Astrocyte (in vitro differentiated cells and primary cell): ENCODE measurements around the gene CHFR. TPM values are rescaled to one million over a fixed set of nuclear protein-coding genes. Genes with fewer than 3 reads are reported as not detected.

ENCODE experiments used
- DNase-seq: peaks from one replicate; pipeline ENCODE4 v3.0.0-alpha.2; 2010; ENCODE audit warnings: low read depth
- FAIRE-seq: peaks from 2 replicates; lab custom pipeline; 2011; peaks lifted over from hg19 to GRCh38; lab: Jason Lieb, UNC
- H2AFZ ChIP-seq: 2 replicates; pipeline ENCODE4 v1.6.0; 2012; ENCODE audit warnings: low read depth, low read length, inconsistent platforms
- H3K27ac ChIP-seq: 2 replicates; pipeline ENCODE4 v1.5.1; 2011; ENCODE audit warnings: low read depth, low read length, inconsistent platforms
- H3K27me3 ChIP-seq: 2 replicates; pipeline ENCODE4 v1.6.0; 2011; ENCODE audit warnings: low read length, inconsistent platforms; ENCODE audit not compliant: insufficient read depth
- H3K36me3 ChIP-seq: 2 replicates; pipeline ENCODE4 v1.5.1; 2011; ENCODE audit warnings: low read length, inconsistent platforms; ENCODE audit not compliant: insufficient read depth
- H3K4me1 ChIP-seq: 2 replicates; pipeline ENCODE4 v1.5.1; 2011; ENCODE audit warnings: low read length, inconsistent platforms; ENCODE audit not compliant: insufficient read depth
- H3K4me2 ChIP-seq: 2 replicates; pipeline ENCODE4 v1.6.0; 2012; ENCODE audit warnings: low read length, inconsistent platforms
- H3K4me3 ChIP-seq: 2 replicates; pipeline ENCODE4 v1.5.1; 2011; ENCODE audit warnings: low read depth, mild to moderate bottlenecking, low read length, inconsistent platforms; ENCODE audit not compliant: insufficient read depth
- H3K79me2 ChIP-seq: 2 replicates; pipeline ENCODE4 v1.6.0; 2012; ENCODE audit warnings: mild to moderate bottlenecking, low read length, inconsistent platforms; ENCODE audit not compliant: insufficient read depth
- H3K9ac ChIP-seq: 2 replicates; pipeline ENCODE4 v1.6.0; 2012; ENCODE audit warnings: mild to moderate bottlenecking, low read length, inconsistent platforms
- H3K9me3 ChIP-seq: 2 replicates; pipeline ENCODE4 v1.5.1; 2012; ENCODE audit warnings: low read depth, mild to moderate bottlenecking, low read length, inconsistent platforms; ENCODE audit not compliant: insufficient read depth
- H4K20me1 ChIP-seq: 2 replicates; pipeline ENCODE4 v1.6.0; 2012; ENCODE audit warnings: low read length, inconsistent platforms; ENCODE audit not compliant: insufficient read depth
- H3K27ac Mint-ChIP-seq: one replicate; pipeline ENCODE4 v1.8.0; 2021; ENCODE audit warnings: mild to moderate bottlenecking, mixed read lengths; ENCODE audit not compliant: unreplicated experiment
- H3K27me3 Mint-ChIP-seq: one replicate; pipeline ENCODE4 v1.8.0; 2021; ENCODE audit warnings: low read depth, mixed read lengths; ENCODE audit not compliant: unreplicated experiment
- H3K36me3 Mint-ChIP-seq: one replicate; pipeline ENCODE4 v1.8.0; 2021; ENCODE audit warnings: low read depth, mixed read lengths; ENCODE audit not compliant: unreplicated experiment
- H3K4me1 Mint-ChIP-seq: one replicate; pipeline ENCODE4 v1.8.0; 2021; ENCODE audit warnings: low read depth, mixed read lengths; ENCODE audit not compliant: unreplicated experiment
- H3K4me3 Mint-ChIP-seq: one replicate; pipeline ENCODE4 v1.8.0; 2021; ENCODE audit warnings: mild to moderate bottlenecking, moderate library complexity, mixed read lengths; ENCODE audit not compliant: unreplicated experiment
- H3K9me3 Mint-ChIP-seq: one replicate; pipeline ENCODE4 v1.8.0; 2021; ENCODE audit warnings: mild to moderate bottlenecking, mixed read lengths; ENCODE audit not compliant: unreplicated experiment
- CTCF ChIP-seq: IDR thresholded peaks from 2 replicates; pipeline ENCODE4 v1.5.1; 2011; ENCODE audit warnings: low read depth, mild to moderate bottlenecking, inconsistent platforms, low read length, moderate library complexity; ENCODE audit not compliant: insufficient read depth
- EZH2 ChIP-seq: IDR thresholded peaks from 2 replicates; pipeline ENCODE4 v1.6.1; 2012; ENCODE audit warnings: mild to moderate bottlenecking, low read length, inconsistent platforms; ENCODE audit not compliant: insufficient read depth
- total RNA-seq: library from RNA; stranded (reverse); gene quantifications from 2 replicates; pipeline ENCODE4 v1.2.1, GENCODE V29; 2021

Gene CHFR
- total RNA-seq, 1 donor from 2014 or later: 66.6 TPM

GRCh38 chr12:132926415-132926833 is 39.0 kb upstream of the CHFR start:
- no peak overlapping the region for H3K4me3 ChIP-seq
- H3K9me3 ChIP-seq: peaks cover 75% of the 10 kb centered on the region
- no peak overlapping the region for H2AFZ ChIP-seq
- no peaks in the 10 kb centered on the region for H3K27me3 ChIP-seq
- H3K36me3 ChIP-seq: peaks cover 2% of the 10 kb centered on the region
- Mint-ChIP-seq H3K36me3 (peaks cover 86% of the 10 kb centered on the region), H3K4me3 (no peak overlapping the region), H3K27me3 (no peaks in the 10 kb centered on the region), H3K4me1 (no peaks in the 10 kb centered on the region), H3K27ac (no peak overlapping the region), H3K9me3 (peaks cover 84% of the 10 kb centered on the region)
- no peaks in the 10 kb centered on the region for H3K79me2 ChIP-seq
- H3K4me2 ChIP-seq: no peak overlapping the region
- DNase-seq (no peak), FAIRE-seq (no peak)
- H4K20me1 ChIP-seq: no peaks in the 10 kb centered on the region
- no peak overlapping the region for H3K9ac ChIP-seq
- no peak for TF ChIP-seq EZH2
- TF ChIP-seq CTCF: no peak
- no peak overlapping the region for H3K27ac ChIP-seq
- H3K4me1 ChIP-seq: no peaks in the 10 kb centered on the region

GRCh38 chr12:132925597-132926414 is 38.4 kb upstream of the CHFR start:
- Histone ChIP-seq H3K27me3 (no peaks in the 10 kb centered on the region), H3K36me3 (peaks cover 2% of the 10 kb centered on the region), H3K4me2 (no peak overlapping the region), H3K79me2 (no peaks in the 10 kb centered on the region), H3K9ac (no peak overlapping the region), H3K9me3 (peaks cover 70% of the 10 kb centered on the region), H2AFZ (no peak overlapping the region), H3K4me1 (no peaks in the 10 kb centered on the region), H4K20me1 (no peaks in the 10 kb centered on the region), H3K4me3 (no peak overlapping the region), H3K27ac (no peak overlapping the region)
- TF ChIP-seq CTCF: no peak
- TF ChIP-seq EZH2: no peak
- FAIRE-seq: no peak
- no peak overlapping the region for H3K4me3 Mint-ChIP-seq
- H3K4me1 Mint-ChIP-seq: no peaks in the 10 kb centered on the region
- peaks cover 85% of the 10 kb centered on the region for H3K36me3 Mint-ChIP-seq
- H3K27ac Mint-ChIP-seq: no peak overlapping the region
- H3K27me3 Mint-ChIP-seq: no peaks in the 10 kb centered on the region
- peaks cover 85% of the 10 kb centered on the region for H3K9me3 Mint-ChIP-seq
- no peak for DNase-seq

GRCh38 chr12:132924356-132924755 is 37.0 kb upstream of the CHFR start:
- H3K27me3 ChIP-seq: no peaks in the 10 kb centered on the region
- no peaks in the 10 kb centered on the region for H3K36me3 ChIP-seq
- Mint-ChIP-seq H3K9me3 (peaks cover 87% of the 10 kb centered on the region), H3K27ac (no peak overlapping the region), H3K4me3 (no peak overlapping the region), H3K27me3 (no peaks in the 10 kb centered on the region), H3K4me1 (no peaks in the 10 kb centered on the region), H3K36me3 (peaks cover 79% of the 10 kb centered on the region)
- H3K27ac ChIP-seq: no peak overlapping the region
- no peak overlapping the region for H2AFZ ChIP-seq
- peaks cover 57% of the 10 kb centered on the region for H3K9me3 ChIP-seq
- H3K4me3 ChIP-seq: no peak overlapping the region
- DNase-seq (no peak), FAIRE-seq (no peak)
- H3K79me2 ChIP-seq: no peaks in the 10 kb centered on the region
- no peak for TF ChIP-seq CTCF
- TF ChIP-seq EZH2: no peak
- H4K20me1 ChIP-seq: no peaks in the 10 kb centered on the region
- no peak overlapping the region for H3K4me2 ChIP-seq
- H3K4me1 ChIP-seq: no peaks in the 10 kb centered on the region
- H3K9ac ChIP-seq: no peak overlapping the region
